ENCODE data around the gene COMMD3.
A peak's percentile ranks its signal among the peaks of the same experiment; 100 is the strongest.

Gene COMMD3

DNA sequence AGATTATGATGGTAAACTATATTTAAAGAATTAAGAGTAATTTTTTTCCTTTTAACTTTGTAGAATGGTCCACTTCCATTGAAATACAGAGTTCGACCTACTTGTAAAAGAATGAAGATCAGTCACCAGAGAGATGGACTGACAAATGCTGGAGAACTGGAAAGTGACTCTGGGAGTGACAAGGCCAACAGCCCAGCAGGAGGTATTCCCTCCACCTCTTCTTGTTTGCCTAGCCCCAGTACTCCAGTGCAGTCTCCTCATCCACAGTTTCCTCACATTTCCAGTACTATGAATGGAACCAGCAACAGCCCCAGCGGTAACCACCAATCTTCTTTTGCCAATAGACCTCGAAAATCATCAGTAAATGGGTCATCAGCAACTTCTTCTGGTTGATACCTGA, 13.0 kb downstream of the COMMD3 start:
- Histone ChIP-seq H3K9ac (ENCODE audit: low read depth, low read length, poor library complexity, severe bottlenecking) (no peak overlapping the region), H3K79me2 (ENCODE audit: insufficient read depth, low read length) (peaks cover 84% of the 10 kb centered on the region), H3K4me2 (ENCODE audit: low read depth, low read length, poor library complexity, severe bottlenecking) (peak overlapping the region; percentile 16), H3K9me3 (ENCODE audit: insufficient read depth, low read depth, low read length) (no peaks in the 10 kb centered on the region), H2AFZ (ENCODE audit: low read length) (no peak overlapping the region), H4K20me1 (ENCODE audit: insufficient read depth, low read length, poor library complexity, severe bottlenecking) (peaks cover 17% of the 10 kb centered on the region), H3K36me3 (ENCODE audit: insufficient read depth, low read length) (peaks cover 38% of the 10 kb centered on the region), H3K4me1 (ENCODE audit: insufficient read depth, low read length, poor library complexity, severe bottlenecking) (peaks cover 35% of the 10 kb centered on the region), H3K9me2 (replicated peaks; ENCODE audit: low read depth, low read length) (no peaks in the 10 kb centered on the region), H3K27me3 (ENCODE audit: insufficient read depth, low read length, poor library complexity, severe bottlenecking) (no peaks in the 10 kb centered on the region), H3K4me3 (ENCODE audit: low read length, poor library complexity, severe bottlenecking) (peak overlapping the region; percentile 25), H3F3A (ENCODE audit: low read depth) (peaks cover 8% of the 10 kb centered on the region; the same call in 1 of the 2 replicates)
- TF ChIP-seq EZH2phosphoT487 (IDR thresholded peaks at IDR 0.05; ENCODE audit: borderline replicate concordance): no peak
- TF ChIP-seq, protein P1, sequence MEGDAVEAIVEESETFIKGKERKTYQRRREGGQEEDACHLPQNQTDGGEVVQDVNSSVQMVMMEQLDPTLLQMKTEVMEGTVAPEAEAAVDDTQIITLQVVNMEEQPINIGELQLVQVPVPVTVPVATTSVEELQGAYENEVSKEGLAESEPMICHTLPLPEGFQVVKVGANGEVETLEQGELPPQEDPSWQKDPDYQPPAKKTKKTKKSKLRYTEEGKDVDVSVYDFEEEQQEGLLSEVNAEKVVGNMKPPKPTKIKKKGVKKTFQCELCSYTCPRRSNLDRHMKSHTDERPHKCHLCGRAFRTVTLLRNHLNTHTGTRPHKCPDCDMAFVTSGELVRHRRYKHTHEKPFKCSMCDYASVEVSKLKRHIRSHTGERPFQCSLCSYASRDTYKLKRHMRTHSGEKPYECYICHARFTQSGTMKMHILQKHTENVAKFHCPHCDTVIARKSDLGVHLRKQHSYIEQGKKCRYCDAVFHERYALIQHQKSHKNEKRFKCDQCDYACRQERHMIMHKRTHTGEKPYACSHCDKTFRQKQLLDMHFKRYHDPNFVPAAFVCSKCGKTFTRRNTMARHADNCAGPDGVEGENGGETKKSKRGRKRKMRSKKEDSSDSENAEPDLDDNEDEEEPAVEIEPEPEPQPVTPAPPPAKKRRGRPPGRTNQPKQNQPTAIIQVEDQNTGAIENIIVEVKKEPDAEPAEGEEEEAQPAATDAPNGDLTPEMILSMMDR (conservative IDR thresholded peaks at IDR 0.05; ENCODE audit: low read length): no peak

DNA sequence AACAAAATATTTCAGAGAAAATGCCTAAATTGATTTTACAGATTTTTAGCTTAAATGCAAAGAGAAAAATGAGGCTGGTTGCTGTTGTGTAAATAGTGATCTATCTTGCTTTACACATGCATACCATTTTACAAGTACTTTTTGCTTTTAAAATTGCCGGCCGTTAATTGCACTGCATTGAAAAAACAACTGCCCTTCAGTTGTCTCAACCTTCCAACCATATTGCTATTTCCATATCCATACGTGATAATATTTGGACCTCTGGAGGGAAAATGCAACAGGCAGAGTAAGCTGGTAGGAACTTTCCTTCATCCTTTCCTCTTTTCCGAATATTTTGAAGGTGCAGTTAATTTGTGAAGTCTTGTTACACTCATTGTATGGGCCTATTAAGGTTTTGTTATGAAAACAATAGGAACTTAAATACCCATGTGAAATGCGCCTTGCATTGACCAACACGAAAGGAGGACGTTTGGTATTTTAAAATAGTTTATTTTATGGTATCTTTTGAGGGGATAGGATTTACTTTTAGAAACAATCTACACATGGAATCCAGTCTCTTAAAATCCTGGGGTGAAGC, 16.0 kb downstream of the COMMD3 start:
- TF ChIP-seq, protein P1 (conservative IDR thresholded peaks at IDR 0.05; ENCODE audit: low read length): no peak
- no peak for TF ChIP-seq EZH2phosphoT487 (IDR thresholded peaks at IDR 0.05; ENCODE audit: borderline replicate concordance)
- H3K4me1 ChIP-seq (ENCODE audit: insufficient read depth, low read length, poor library complexity, severe bottlenecking): peaks cover 25% of the 10 kb centered on the region
- no peaks in the 10 kb centered on the region for H3K9me3 ChIP-seq (ENCODE audit: insufficient read depth, low read depth, low read length)
- H3K79me2 ChIP-seq (ENCODE audit: insufficient read depth, low read length): peaks cover 73% of the 10 kb centered on the region
- no peaks in the 10 kb centered on the region for H3K27me3 ChIP-seq (ENCODE audit: insufficient read depth, low read length, poor library complexity, severe bottlenecking)
- H3K4me3 ChIP-seq (ENCODE audit: low read length, poor library complexity, severe bottlenecking): peak overlapping the region; percentile 47
- no peak overlapping the region for H2AFZ ChIP-seq (ENCODE audit: low read length)
- peaks cover 25% of the 10 kb centered on the region for H3K36me3 ChIP-seq (ENCODE audit: insufficient read depth, low read length)
- peaks cover 2% of the 10 kb centered on the region for H4K20me1 ChIP-seq (ENCODE audit: insufficient read depth, low read length, poor library complexity, severe bottlenecking)
- H3K9ac ChIP-seq (ENCODE audit: low read depth, low read length, poor library complexity, severe bottlenecking): peak overlapping the region; percentile 30
- H3K9me2 ChIP-seq (replicated peaks; ENCODE audit: low read depth, low read length): no peaks in the 10 kb centered on the region
- H3K4me2 ChIP-seq (ENCODE audit: low read depth, low read length, poor library complexity, severe bottlenecking): peak overlapping the region; percentile 62
- peaks cover 8% of the 10 kb centered on the region; the same call in 1 of the 2 replicates for H3F3A ChIP-seq (ENCODE audit: low read depth)

DNA sequence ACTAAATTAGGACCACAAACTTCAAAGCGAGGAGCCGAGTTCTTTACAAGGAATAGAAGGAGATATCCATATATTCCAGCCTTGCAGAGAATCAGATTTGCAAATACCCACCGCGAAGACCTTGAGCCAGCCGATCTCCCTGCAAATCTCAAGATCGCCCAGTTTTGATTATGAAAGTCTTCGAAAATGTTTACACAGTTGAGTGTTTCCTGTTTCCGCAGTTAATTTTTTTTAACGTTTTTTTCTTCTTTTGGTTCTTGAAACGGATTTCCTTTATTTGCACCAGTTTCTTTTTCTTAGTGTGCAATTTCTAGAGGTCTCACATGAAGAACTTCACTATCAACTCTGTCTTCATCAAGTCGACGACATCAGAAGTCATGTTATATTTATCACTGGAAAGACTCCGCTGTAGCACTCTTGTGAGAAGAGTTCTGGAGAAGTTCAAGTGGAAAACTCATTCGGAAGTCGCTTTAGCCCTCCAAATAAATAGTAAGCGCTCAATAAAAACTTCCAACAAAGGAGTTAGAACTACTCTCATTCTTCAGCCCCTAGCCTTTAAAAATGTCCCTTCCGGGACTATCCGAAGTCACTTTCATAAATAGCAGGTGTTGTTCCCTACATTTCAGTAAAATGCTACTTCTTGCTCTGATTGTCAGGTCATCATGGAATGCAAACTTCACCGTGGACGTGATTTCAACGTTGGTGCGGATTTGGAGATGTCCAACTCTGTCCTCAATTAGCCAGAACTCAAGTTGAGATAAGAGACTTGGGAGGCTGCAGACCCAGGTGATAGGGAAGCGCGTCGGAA, 17.2 kb downstream of the COMMD3 start:
- no peak for TF ChIP-seq EZH2phosphoT487 (IDR thresholded peaks at IDR 0.05; ENCODE audit: borderline replicate concordance)
- TF ChIP-seq, protein P1 (conservative IDR thresholded peaks at IDR 0.05; ENCODE audit: low read length): no peak
- Histone ChIP-seq H3F3A (ENCODE audit: low read depth) (peaks cover 8% of the 10 kb centered on the region; the same call in 1 of the 2 replicates), H3K79me2 (ENCODE audit: insufficient read depth, low read length) (peaks cover 73% of the 10 kb centered on the region), H3K4me1 (ENCODE audit: insufficient read depth, low read length, poor library complexity, severe bottlenecking) (peaks cover 33% of the 10 kb centered on the region), H3K9me2 (replicated peaks; ENCODE audit: low read depth, low read length) (no peaks in the 10 kb centered on the region), H3K9ac (ENCODE audit: low read depth, low read length, poor library complexity, severe bottlenecking) (peak overlapping the region; percentile 30), H2AFZ (ENCODE audit: low read length) (no peak overlapping the region), H3K4me3 (ENCODE audit: low read length, poor library complexity, severe bottlenecking) (peak overlapping the region; percentile 47), H3K27me3 (ENCODE audit: insufficient read depth, low read length, poor library complexity, severe bottlenecking) (no peaks in the 10 kb centered on the region), H4K20me1 (ENCODE audit: insufficient read depth, low read length, poor library complexity, severe bottlenecking) (no peaks in the 10 kb centered on the region), H3K9me3 (ENCODE audit: insufficient read depth, low read depth, low read length) (no peaks in the 10 kb centered on the region), H3K36me3 (ENCODE audit: insufficient read depth, low read length) (peaks cover 14% of the 10 kb centered on the region), H3K4me2 (ENCODE audit: low read depth, low read length, poor library complexity, severe bottlenecking) (peak overlapping the region; percentile 62)

Measured in Loucy (cell line).